Astrocyte (in vitro differentiated cells and primary cell): ENCODE data around the gene OPCML. TPM values are rescaled to one million over a fixed set of nuclear protein-coding genes. Genes with fewer than 3 reads are reported as not detected.

Experiments
- DNase-seq: peaks from one replicate; pipeline ENCODE4 v3.0.0-alpha.2; 2010; ENCODE audit warnings: low read depth
- FAIRE-seq: peaks from 2 replicates; lab custom pipeline; 2011; peaks lifted over from hg19 to GRCh38; lab: Jason Lieb, UNC
- H2AFZ ChIP-seq: 2 replicates; pipeline ENCODE4 v1.6.0; 2012; ENCODE audit warnings: low read depth, low read length, inconsistent platforms
- H3K27ac ChIP-seq: 2 replicates; pipeline ENCODE4 v1.5.1; 2011; ENCODE audit warnings: low read depth, low read length, inconsistent platforms
- H3K27me3 ChIP-seq: 2 replicates; pipeline ENCODE4 v1.6.0; 2011; ENCODE audit warnings: low read length, inconsistent platforms; ENCODE audit not compliant: insufficient read depth
- H3K36me3 ChIP-seq: 2 replicates; pipeline ENCODE4 v1.5.1; 2011; ENCODE audit warnings: low read length, inconsistent platforms; ENCODE audit not compliant: insufficient read depth
- H3K4me1 ChIP-seq: 2 replicates; pipeline ENCODE4 v1.5.1; 2011; ENCODE audit warnings: low read length, inconsistent platforms; ENCODE audit not compliant: insufficient read depth
- H3K4me2 ChIP-seq: 2 replicates; pipeline ENCODE4 v1.6.0; 2012; ENCODE audit warnings: low read length, inconsistent platforms
- H3K4me3 ChIP-seq: 2 replicates; pipeline ENCODE4 v1.5.1; 2011; ENCODE audit warnings: low read depth, mild to moderate bottlenecking, low read length, inconsistent platforms; ENCODE audit not compliant: insufficient read depth
- H3K79me2 ChIP-seq: 2 replicates; pipeline ENCODE4 v1.6.0; 2012; ENCODE audit warnings: mild to moderate bottlenecking, low read length, inconsistent platforms; ENCODE audit not compliant: insufficient read depth
- H3K9ac ChIP-seq: 2 replicates; pipeline ENCODE4 v1.6.0; 2012; ENCODE audit warnings: mild to moderate bottlenecking, low read length, inconsistent platforms
- H3K9me3 ChIP-seq: 2 replicates; pipeline ENCODE4 v1.5.1; 2012; ENCODE audit warnings: low read depth, mild to moderate bottlenecking, low read length, inconsistent platforms; ENCODE audit not compliant: insufficient read depth
- H4K20me1 ChIP-seq: 2 replicates; pipeline ENCODE4 v1.6.0; 2012; ENCODE audit warnings: low read length, inconsistent platforms; ENCODE audit not compliant: insufficient read depth
- H3K27ac Mint-ChIP-seq: one replicate; pipeline ENCODE4 v1.8.0; 2021; ENCODE audit warnings: mild to moderate bottlenecking, mixed read lengths; ENCODE audit not compliant: unreplicated experiment
- H3K27me3 Mint-ChIP-seq: one replicate; pipeline ENCODE4 v1.8.0; 2021; ENCODE audit warnings: low read depth, mixed read lengths; ENCODE audit not compliant: unreplicated experiment
- H3K36me3 Mint-ChIP-seq: one replicate; pipeline ENCODE4 v1.8.0; 2021; ENCODE audit warnings: low read depth, mixed read lengths; ENCODE audit not compliant: unreplicated experiment
- H3K4me1 Mint-ChIP-seq: one replicate; pipeline ENCODE4 v1.8.0; 2021; ENCODE audit warnings: low read depth, mixed read lengths; ENCODE audit not compliant: unreplicated experiment
- H3K4me3 Mint-ChIP-seq: one replicate; pipeline ENCODE4 v1.8.0; 2021; ENCODE audit warnings: mild to moderate bottlenecking, moderate library complexity, mixed read lengths; ENCODE audit not compliant: unreplicated experiment
- H3K9me3 Mint-ChIP-seq: one replicate; pipeline ENCODE4 v1.8.0; 2021; ENCODE audit warnings: mild to moderate bottlenecking, mixed read lengths; ENCODE audit not compliant: unreplicated experiment
- EZH2 ChIP-seq: IDR thresholded peaks from 2 replicates; pipeline ENCODE4 v1.6.1; 2012; ENCODE audit warnings: mild to moderate bottlenecking, low read length, inconsistent platforms; ENCODE audit not compliant: insufficient read depth
- total RNA-seq: library from RNA; stranded (reverse); gene quantifications from 2 replicates; pipeline ENCODE4 v1.2.1, GENCODE V29; 2021
- TF ChIP-seq, protein P1 (sequence below): IDR thresholded peaks from 2 replicates; pipeline ENCODE4 v1.5.1; 2011; ENCODE audit warnings: low read depth, mild to moderate bottlenecking, inconsistent platforms, low read length, moderate library complexity; ENCODE audit not compliant: insufficient read depth

OPCML gene
- total RNA-seq, 1 donor from 2014 or later, result 7.9 TPM

DNA sequence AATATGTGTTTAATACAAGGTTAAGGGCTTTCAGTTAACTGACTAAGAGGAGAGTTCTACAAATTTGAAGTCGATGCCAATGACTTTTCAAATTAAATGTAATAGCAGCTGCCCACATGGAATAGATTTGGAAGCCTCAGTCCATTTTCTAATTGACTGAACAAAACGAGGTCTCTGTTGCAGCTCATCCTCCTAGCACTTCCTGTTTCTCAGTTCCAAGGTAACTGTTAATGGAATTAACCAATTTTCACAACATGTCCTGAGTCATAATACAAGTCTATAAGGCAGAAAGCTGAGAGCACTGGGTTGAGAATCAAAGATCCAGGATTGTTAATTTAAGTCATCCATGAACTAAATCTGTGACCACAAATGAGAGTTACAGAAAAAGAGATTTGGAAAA is 177.2 kb downstream of the OPCML start:
- no peaks in the 10 kb centered on the region for H3K4me1 ChIP-seq
- H3K36me3 Mint-ChIP-seq, result no peaks in the 10 kb centered on the region
- no peaks in the 10 kb centered on the region for H3K36me3 ChIP-seq
- H3K27me3 ChIP-seq, result no peaks in the 10 kb centered on the region
- H3K27me3 Mint-ChIP-seq, result peaks cover 23% of the 10 kb centered on the region
- H3K79me2 ChIP-seq, result no peaks in the 10 kb centered on the region
- no peak for DNase-seq
- TF ChIP-seq, protein P1, sequence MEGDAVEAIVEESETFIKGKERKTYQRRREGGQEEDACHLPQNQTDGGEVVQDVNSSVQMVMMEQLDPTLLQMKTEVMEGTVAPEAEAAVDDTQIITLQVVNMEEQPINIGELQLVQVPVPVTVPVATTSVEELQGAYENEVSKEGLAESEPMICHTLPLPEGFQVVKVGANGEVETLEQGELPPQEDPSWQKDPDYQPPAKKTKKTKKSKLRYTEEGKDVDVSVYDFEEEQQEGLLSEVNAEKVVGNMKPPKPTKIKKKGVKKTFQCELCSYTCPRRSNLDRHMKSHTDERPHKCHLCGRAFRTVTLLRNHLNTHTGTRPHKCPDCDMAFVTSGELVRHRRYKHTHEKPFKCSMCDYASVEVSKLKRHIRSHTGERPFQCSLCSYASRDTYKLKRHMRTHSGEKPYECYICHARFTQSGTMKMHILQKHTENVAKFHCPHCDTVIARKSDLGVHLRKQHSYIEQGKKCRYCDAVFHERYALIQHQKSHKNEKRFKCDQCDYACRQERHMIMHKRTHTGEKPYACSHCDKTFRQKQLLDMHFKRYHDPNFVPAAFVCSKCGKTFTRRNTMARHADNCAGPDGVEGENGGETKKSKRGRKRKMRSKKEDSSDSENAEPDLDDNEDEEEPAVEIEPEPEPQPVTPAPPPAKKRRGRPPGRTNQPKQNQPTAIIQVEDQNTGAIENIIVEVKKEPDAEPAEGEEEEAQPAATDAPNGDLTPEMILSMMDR, result no peak
- no peak for TF ChIP-seq EZH2
- H3K27ac Mint-ChIP-seq, result no peak overlapping the region
- FAIRE-seq, result no peak
- H3K9me3 ChIP-seq, result peaks cover 3% of the 10 kb centered on the region
- no peak overlapping the region for H3K4me3 Mint-ChIP-seq
- peaks cover 2% of the 10 kb centered on the region for H3K9me3 Mint-ChIP-seq
- H4K20me1 ChIP-seq, result no peaks in the 10 kb centered on the region
- no peaks in the 10 kb centered on the region for H3K4me1 Mint-ChIP-seq
- H3K4me3 ChIP-seq, result no peak overlapping the region
- no peak overlapping the region for H2AFZ ChIP-seq
- H3K27ac ChIP-seq, result no peak overlapping the region
- H3K9ac ChIP-seq, result no peak overlapping the region
- H3K4me2 ChIP-seq, result no peak overlapping the region

DNA sequence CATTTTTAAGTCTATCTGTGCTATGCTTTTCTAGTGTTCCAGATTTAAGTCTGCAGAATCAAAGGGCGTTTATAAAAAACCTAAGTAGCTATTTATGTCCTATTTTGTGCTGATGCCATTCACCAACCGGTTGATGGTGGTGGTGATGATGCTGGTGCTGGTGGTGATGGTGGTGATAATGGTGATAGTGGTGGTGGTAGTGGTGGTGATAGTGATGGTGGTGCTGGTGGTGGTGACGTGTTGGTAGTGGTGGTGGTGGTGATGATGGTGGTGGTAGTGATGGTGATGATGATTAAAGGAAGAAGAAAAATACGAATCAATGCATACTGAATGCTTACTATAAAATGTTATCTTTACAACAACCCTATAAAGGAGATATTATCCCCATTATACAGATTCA is 178.2 kb downstream of the OPCML start:
- Histone ChIP-seq H4K20me1 (no peaks in the 10 kb centered on the region), H3K4me1 (no peaks in the 10 kb centered on the region), H3K79me2 (no peaks in the 10 kb centered on the region), H3K9ac (no peak overlapping the region), H3K27me3 (no peaks in the 10 kb centered on the region), H3K36me3 (no peaks in the 10 kb centered on the region), H2AFZ (no peak overlapping the region), H3K27ac (no peak overlapping the region), H3K9me3 (peaks cover 3% of the 10 kb centered on the region), H3K4me2 (no peak overlapping the region), H3K4me3 (no peak overlapping the region)
- no peak overlapping the region for H3K4me3 Mint-ChIP-seq
- no peaks in the 10 kb centered on the region for H3K36me3 Mint-ChIP-seq
- peak; percentile 39 for FAIRE-seq
- peaks cover 2% of the 10 kb centered on the region for H3K9me3 Mint-ChIP-seq
- TF ChIP-seq EZH2, result no peak
- TF ChIP-seq, protein P1, result no peak
- H3K27ac Mint-ChIP-seq, result no peak overlapping the region
- peaks cover 23% of the 10 kb centered on the region for H3K27me3 Mint-ChIP-seq
- H3K4me1 Mint-ChIP-seq, result no peaks in the 10 kb centered on the region
- no peak for DNase-seq

DNA sequence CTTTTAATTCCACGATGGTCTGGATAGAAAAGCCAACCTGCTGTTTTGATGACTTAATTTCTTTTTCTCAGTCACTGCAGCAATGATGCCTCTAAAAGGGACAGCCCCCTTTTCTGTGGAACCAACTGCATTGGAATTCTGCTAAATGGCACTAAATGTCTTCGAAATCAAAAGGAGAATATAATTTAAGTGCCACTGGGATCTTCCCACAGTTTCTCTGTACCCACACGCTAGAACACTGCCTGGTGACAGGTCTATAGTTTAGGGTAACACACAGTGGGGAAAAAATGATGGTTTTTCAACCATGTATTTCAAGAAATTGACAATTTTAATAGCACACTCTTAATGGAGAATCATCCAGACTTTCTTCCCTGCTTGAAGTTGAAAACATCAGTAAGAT is 182.3 kb downstream of the OPCML start:
- Histone ChIP-seq H3K9ac (no peak overlapping the region), H3K4me1 (peaks cover 5% of the 10 kb centered on the region), H3K4me2 (no peak overlapping the region), H3K4me3 (no peak overlapping the region), H3K36me3 (no peaks in the 10 kb centered on the region), H3K79me2 (no peaks in the 10 kb centered on the region), H4K20me1 (no peaks in the 10 kb centered on the region), H2AFZ (no peak overlapping the region), H3K27me3 (no peaks in the 10 kb centered on the region), H3K27ac (no peak overlapping the region), H3K9me3 (peaks cover 3% of the 10 kb centered on the region)
- DNase-seq, result no peak
- H3K4me1 Mint-ChIP-seq, result peaks cover 4% of the 10 kb centered on the region
- FAIRE-seq, result no peak
- no peak overlapping the region for H3K27ac Mint-ChIP-seq
- TF ChIP-seq, protein P1, result no peak
- TF ChIP-seq EZH2, result no peak
- H3K4me3 Mint-ChIP-seq, result no peak overlapping the region
- H3K9me3 Mint-ChIP-seq, result peaks cover 2% of the 10 kb centered on the region
- H3K36me3 Mint-ChIP-seq, result no peaks in the 10 kb centered on the region
- peaks cover 9% of the 10 kb centered on the region for H3K27me3 Mint-ChIP-seq
